Ovary (tissue), 3 donors: Measurements from ENCODE around the gene EPOP.
"Not testable (repeated sequence)": the region's sequence is repeated elsewhere in the genome, so short reads cannot be mapped to it uniquely, and the experiment has no call there.

Experiments
- POLR2A ChIP-seq: fragments of 450-650 bp; IDR thresholded peaks from one replicate; pipeline ENCODE4 v1.6.1; 2017; ENCODE audit warnings: antibody characterized with exemption, mild to moderate bottlenecking, moderate library complexity
- TF ChIP-seq, protein P1 (sequence below), 3 donors: fragments of 450-650 bp in 2 of 3; fragments of 200-600 bp in 1 of 3; IDR thresholded peaks; one replicate each; pipeline versions ENCODE4 v1.5.1 to v1.8.0; 2016 to 2022; ENCODE audit warnings: antibody characterized with exemption in 3 of 3, mild to moderate bottlenecking in 1 of 3
- donor health status: DM: no; HTN: no; CAD: no.

DNA sequence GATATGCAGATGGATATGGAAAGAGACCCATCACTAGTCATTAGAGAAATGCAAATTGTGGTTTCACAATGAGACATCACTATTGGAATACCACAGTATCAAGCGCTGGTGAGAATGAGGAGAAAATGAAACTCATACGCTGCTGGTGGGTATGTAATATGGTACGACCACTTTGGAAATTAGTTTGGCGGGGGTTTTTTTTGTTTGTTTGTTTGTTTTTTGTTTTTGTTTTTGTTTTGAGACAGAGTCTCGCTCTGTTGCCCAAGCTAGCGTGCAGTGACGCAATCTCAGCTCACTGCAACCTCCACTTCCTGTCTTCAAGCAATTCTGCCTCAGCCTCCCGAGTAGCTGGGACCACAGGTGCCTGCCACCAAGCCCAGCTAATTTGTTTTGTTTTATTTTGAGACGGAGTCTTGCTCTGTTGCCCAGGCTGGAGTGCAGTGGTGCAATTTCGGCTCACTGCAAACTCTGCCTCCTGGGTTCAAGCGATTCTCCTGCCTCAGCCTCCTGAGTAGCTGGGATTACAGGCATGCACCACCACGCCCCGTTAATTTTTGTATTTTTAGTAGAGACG lies 49.9 kb downstream of the EPOP start:
- TF ChIP-seq, protein P1, sequence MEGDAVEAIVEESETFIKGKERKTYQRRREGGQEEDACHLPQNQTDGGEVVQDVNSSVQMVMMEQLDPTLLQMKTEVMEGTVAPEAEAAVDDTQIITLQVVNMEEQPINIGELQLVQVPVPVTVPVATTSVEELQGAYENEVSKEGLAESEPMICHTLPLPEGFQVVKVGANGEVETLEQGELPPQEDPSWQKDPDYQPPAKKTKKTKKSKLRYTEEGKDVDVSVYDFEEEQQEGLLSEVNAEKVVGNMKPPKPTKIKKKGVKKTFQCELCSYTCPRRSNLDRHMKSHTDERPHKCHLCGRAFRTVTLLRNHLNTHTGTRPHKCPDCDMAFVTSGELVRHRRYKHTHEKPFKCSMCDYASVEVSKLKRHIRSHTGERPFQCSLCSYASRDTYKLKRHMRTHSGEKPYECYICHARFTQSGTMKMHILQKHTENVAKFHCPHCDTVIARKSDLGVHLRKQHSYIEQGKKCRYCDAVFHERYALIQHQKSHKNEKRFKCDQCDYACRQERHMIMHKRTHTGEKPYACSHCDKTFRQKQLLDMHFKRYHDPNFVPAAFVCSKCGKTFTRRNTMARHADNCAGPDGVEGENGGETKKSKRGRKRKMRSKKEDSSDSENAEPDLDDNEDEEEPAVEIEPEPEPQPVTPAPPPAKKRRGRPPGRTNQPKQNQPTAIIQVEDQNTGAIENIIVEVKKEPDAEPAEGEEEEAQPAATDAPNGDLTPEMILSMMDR (IDR thresholded peaks at IDR 0.05), result not testable (repeated sequence)
- TF ChIP-seq POLR2A, result not testable (repeated sequence)
